H1 (cell line): ENCODE data around the gene C12orf43. TPM values are rescaled to one million over a fixed set of nuclear protein-coding genes. Genes with fewer than 3 reads are reported as not detected.

Source experiments
- NANOG ChIP-seq: IDR thresholded peaks from 2 replicates; pipeline ENCODE4 v1.6.1; 2011; ENCODE audit warnings: low read length, low read depth, mild to moderate bottlenecking, inconsistent platforms; ENCODE audit not compliant: insufficient read depth, poor library complexity, severe bottlenecking
- polyA plus RNA-seq, 7 experiments: library from polyadenylated mRNA; depleted of rRNA in 3 of 7; stranded (reverse) in 5 of 7; unstranded in 2 of 7; fragments of >200 nt in 5 of 7; fragments of 200-250 nt in 2 of 7; gene quantifications; 1 replicate in 5 of 7; 2 replicates in 1 of 7; 4 replicates in 1 of 7; pipeline versions ENCODE4 v1.2.1 to v1.2.3, GENCODE V29; 2011 to 2013; ENCODE audit warnings: missing spikeins in 2 of 7, mixed read lengths in 2 of 7
- total RNA-seq: library from RNA; stranded (reverse); fragmentation: NEBNext Ultra II Directional; extraction: Animal tissue kit (Norgen Biotek cat#: 25700); gene quantifications from 2 replicates; pipeline ENCODE4 v1.2.1, GENCODE V29; 2021
- TF ChIP-seq, protein P1 (sequence below): fragments of 300-600 bp; sonication (generic); IDR thresholded peaks from 2 replicates; pipeline ENCODE4 v1.7.1; 2012; ENCODE audit warnings: low read length, moderate library complexity, mild to moderate bottlenecking, inconsistent platforms; ENCODE audit not compliant: insufficient replicate concordance
- TF ChIP-seq, protein P2 (sequence below): IDR thresholded peaks from 2 replicates; pipeline ENCODE4 v1.6.1; 2012; ENCODE audit warnings: low read length, inconsistent platforms

The C12orf43 gene
- total and polyA plus RNA-seq, 2 of the 8 experiments (the other 6 are each of a cell fraction or from before 2014, with no cell fraction given), result 9.2 to 22.3 TPM

DNA sequence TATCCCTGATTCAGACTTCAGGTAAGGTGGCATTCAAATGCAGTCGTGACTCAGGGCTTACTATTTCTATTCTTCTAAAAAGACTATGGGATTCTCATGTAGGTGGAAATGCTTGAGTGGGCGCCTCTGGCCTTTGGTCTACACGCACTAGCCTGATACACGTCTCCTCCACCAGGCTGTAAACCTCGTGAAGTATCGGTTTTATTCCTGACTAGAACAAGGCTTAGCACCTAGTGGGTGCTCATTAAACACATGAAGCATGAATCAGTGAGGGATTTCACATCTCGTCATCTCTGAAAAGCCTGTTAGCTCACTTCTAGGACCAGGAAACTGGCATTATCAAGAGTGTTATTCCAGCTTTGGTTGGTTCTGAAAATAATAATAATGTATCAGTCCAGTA is 55.6 kb downstream of the C12orf43 start (continued):
- TF ChIP-seq, protein P1, sequence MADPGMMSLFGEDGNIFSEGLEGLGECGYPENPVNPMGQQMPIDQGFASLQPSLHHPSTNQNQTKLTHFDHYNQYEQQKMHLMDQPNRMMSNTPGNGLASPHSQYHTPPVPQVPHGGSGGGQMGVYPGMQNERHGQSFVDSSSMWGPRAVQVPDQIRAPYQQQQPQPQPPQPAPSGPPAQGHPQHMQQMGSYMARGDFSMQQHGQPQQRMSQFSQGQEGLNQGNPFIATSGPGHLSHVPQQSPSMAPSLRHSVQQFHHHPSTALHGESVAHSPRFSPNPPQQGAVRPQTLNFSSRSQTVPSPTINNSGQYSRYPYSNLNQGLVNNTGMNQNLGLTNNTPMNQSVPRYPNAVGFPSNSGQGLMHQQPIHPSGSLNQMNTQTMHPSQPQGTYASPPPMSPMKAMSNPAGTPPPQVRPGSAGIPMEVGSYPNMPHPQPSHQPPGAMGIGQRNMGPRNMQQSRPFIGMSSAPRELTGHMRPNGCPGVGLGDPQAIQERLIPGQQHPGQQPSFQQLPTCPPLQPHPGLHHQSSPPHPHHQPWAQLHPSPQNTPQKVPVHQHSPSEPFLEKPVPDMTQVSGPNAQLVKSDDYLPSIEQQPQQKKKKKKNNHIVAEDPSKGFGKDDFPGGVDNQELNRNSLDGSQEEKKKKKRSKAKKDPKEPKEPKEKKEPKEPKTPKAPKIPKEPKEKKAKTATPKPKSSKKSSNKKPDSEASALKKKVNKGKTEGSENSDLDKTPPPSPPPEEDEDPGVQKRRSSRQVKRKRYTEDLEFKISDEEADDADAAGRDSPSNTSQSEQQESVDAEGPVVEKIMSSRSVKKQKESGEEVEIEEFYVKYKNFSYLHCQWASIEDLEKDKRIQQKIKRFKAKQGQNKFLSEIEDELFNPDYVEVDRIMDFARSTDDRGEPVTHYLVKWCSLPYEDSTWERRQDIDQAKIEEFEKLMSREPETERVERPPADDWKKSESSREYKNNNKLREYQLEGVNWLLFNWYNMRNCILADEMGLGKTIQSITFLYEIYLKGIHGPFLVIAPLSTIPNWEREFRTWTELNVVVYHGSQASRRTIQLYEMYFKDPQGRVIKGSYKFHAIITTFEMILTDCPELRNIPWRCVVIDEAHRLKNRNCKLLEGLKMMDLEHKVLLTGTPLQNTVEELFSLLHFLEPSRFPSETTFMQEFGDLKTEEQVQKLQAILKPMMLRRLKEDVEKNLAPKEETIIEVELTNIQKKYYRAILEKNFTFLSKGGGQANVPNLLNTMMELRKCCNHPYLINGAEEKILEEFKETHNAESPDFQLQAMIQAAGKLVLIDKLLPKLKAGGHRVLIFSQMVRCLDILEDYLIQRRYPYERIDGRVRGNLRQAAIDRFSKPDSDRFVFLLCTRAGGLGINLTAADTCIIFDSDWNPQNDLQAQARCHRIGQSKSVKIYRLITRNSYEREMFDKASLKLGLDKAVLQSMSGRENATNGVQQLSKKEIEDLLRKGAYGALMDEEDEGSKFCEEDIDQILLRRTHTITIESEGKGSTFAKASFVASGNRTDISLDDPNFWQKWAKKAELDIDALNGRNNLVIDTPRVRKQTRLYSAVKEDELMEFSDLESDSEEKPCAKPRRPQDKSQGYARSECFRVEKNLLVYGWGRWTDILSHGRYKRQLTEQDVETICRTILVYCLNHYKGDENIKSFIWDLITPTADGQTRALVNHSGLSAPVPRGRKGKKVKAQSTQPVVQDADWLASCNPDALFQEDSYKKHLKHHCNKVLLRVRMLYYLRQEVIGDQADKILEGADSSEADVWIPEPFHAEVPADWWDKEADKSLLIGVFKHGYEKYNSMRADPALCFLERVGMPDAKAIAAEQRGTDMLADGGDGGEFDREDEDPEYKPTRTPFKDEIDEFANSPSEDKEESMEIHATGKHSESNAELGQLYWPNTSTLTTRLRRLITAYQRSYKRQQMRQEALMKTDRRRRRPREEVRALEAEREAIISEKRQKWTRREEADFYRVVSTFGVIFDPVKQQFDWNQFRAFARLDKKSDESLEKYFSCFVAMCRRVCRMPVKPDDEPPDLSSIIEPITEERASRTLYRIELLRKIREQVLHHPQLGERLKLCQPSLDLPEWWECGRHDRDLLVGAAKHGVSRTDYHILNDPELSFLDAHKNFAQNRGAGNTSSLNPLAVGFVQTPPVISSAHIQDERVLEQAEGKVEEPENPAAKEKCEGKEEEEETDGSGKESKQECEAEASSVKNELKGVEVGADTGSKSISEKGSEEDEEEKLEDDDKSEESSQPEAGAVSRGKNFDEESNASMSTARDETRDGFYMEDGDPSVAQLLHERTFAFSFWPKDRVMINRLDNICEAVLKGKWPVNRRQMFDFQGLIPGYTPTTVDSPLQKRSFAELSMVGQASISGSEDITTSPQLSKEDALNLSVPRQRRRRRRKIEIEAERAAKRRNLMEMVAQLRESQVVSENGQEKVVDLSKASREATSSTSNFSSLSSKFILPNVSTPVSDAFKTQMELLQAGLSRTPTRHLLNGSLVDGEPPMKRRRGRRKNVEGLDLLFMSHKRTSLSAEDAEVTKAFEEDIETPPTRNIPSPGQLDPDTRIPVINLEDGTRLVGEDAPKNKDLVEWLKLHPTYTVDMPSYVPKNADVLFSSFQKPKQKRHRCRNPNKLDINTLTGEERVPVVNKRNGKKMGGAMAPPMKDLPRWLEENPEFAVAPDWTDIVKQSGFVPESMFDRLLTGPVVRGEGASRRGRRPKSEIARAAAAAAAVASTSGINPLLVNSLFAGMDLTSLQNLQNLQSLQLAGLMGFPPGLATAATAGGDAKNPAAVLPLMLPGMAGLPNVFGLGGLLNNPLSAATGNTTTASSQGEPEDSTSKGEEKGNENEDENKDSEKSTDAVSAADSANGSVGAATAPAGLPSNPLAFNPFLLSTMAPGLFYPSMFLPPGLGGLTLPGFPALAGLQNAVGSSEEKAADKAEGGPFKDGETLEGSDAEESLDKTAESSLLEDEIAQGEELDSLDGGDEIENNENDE, result no peak
- TF ChIP-seq, protein P2, sequence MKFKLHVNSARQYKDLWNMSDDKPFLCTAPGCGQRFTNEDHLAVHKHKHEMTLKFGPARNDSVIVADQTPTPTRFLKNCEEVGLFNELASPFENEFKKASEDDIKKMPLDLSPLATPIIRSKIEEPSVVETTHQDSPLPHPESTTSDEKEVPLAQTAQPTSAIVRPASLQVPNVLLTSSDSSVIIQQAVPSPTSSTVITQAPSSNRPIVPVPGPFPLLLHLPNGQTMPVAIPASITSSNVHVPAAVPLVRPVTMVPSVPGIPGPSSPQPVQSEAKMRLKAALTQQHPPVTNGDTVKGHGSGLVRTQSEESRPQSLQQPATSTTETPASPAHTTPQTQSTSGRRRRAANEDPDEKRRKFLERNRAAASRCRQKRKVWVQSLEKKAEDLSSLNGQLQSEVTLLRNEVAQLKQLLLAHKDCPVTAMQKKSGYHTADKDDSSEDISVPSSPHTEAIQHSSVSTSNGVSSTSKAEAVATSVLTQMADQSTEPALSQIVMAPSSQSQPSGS, result no peak
- TF ChIP-seq NANOG, result no peak
- TF ChIP-seq, all 59 proteins: peak for 0
